Type B pancreatic cell (in vitro differentiated cells): Measurements from ENCODE around the gene CHD6. TPM values are rescaled to one million over a fixed set of nuclear protein-coding genes. Genes with fewer than 3 reads are reported as not detected.

ENCODE experiments used
- DNase-seq: peaks from one replicate; pipeline ENCODE4 v3.0.0; 2021; ENCODE audit warnings: mixed read lengths; ENCODE audit not compliant: unreplicated experiment; ENCODE audit errors: extremely low spot score
- H3K27ac Mint-ChIP-seq: 2 replicates; pipeline ENCODE4 v1.8.0; 2021; ENCODE audit warnings: mild to moderate bottlenecking, mixed read lengths
- H3K27me3 Mint-ChIP-seq: 2 replicates; pipeline ENCODE4 v1.8.0; 2021; ENCODE audit warnings: mixed read lengths
- H3K36me3 Mint-ChIP-seq: 2 replicates; pipeline ENCODE4 v1.8.0; 2021; ENCODE audit warnings: mixed read lengths
- H3K4me1 Mint-ChIP-seq: one replicate; pipeline ENCODE4 v1.8.0; 2021; ENCODE audit warnings: mixed read lengths; ENCODE audit not compliant: unreplicated experiment
- H3K4me3 Mint-ChIP-seq: 2 replicates; pipeline ENCODE4 v1.8.0; 2021; ENCODE audit warnings: mild to moderate bottlenecking, mixed read lengths
- H3K9me3 Mint-ChIP-seq: 2 replicates; pipeline ENCODE4 v1.8.0; 2021; ENCODE audit warnings: mixed read lengths
- total RNA-seq: library from RNA; stranded (reverse); gene quantifications from 2 replicates; pipeline ENCODE4 v1.2.1, GENCODE V29; 2021; ENCODE audit warnings: low replicate concordance
- TF ChIP-seq, protein P1 (sequence below): fragments of 200-600 bp; sonication (generic); conservative IDR thresholded peaks from 2 replicates; pipeline ENCODE4 v1.5.0; 2021; ENCODE audit warnings: antibody characterized with exemption, mild to moderate bottlenecking

CHD6 gene
- total RNA-seq, 1 donor from 2014 or later, result 72.6 TPM

DNA sequence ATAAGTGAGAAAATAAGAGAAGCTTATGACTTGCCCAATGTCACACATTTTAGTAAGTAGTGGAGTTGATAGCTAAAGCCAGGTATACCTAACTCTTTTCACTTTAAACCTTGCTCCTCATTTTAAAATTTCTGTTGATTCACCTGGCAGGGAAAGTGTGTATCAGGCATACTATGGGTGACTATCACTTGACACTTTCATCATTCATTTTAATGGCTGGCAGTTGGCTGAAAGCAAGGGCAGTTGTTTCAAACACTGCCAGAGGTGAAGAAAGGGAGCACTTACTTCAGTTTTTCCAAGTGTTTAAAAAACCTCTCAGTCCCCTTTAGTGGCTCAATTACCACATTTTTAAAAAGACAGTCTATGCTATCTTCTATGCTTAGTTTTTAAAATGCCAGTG lies 173.4 kb downstream of the CHD6 start:
- Mint-ChIP-seq H3K9me3 (no peaks in the 10 kb centered on the region), H3K36me3 (peaks cover 37% of the 10 kb centered on the region), H3K27ac (no peak overlapping the region), H3K4me3 (no peak overlapping the region), H3K27me3 (no peaks in the 10 kb centered on the region), H3K4me1 (no peaks in the 10 kb centered on the region)
- no peak for DNase-seq
- TF ChIP-seq, protein P1, sequence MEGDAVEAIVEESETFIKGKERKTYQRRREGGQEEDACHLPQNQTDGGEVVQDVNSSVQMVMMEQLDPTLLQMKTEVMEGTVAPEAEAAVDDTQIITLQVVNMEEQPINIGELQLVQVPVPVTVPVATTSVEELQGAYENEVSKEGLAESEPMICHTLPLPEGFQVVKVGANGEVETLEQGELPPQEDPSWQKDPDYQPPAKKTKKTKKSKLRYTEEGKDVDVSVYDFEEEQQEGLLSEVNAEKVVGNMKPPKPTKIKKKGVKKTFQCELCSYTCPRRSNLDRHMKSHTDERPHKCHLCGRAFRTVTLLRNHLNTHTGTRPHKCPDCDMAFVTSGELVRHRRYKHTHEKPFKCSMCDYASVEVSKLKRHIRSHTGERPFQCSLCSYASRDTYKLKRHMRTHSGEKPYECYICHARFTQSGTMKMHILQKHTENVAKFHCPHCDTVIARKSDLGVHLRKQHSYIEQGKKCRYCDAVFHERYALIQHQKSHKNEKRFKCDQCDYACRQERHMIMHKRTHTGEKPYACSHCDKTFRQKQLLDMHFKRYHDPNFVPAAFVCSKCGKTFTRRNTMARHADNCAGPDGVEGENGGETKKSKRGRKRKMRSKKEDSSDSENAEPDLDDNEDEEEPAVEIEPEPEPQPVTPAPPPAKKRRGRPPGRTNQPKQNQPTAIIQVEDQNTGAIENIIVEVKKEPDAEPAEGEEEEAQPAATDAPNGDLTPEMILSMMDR, result no peak

DNA sequence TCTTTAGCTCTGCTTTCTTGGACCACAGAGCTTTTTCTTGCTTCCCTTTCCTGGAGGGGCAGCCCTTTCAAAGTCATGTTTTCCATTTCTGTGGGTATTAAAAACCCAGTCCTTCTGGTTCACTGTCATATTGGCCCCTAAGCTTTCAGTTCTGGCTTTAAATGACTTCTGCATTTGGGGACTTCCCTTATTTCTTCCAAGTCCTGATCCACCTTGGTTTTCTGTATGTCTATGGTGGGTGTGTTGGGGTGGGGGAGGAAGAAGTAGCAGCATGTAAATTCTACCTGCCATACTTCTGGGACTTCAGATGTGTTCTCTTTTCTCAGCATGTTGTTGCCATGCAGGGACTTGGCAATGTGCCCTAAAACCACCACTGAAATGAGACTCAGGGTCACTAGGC lies 174.5 kb downstream of the CHD6 start:
- no peaks in the 10 kb centered on the region for H3K9me3 Mint-ChIP-seq
- H3K4me3 Mint-ChIP-seq, result no peak overlapping the region
- H3K36me3 Mint-ChIP-seq, result peaks cover 42% of the 10 kb centered on the region
- DNase-seq, result no peak
- TF ChIP-seq, protein P1, result no peak
- no peaks in the 10 kb centered on the region for H3K4me1 Mint-ChIP-seq
- no peak overlapping the region for H3K27ac Mint-ChIP-seq
- no peaks in the 10 kb centered on the region for H3K27me3 Mint-ChIP-seq

- H3K36me3 Mint-ChIP-seq, result peaks cover 36% of the 10 kb centered on the region
- H3K27me3 Mint-ChIP-seq, result no peaks in the 10 kb centered on the region
- no peak for DNase-seq
- TF ChIP-seq, protein P1, result no peak
- H3K4me1 Mint-ChIP-seq, result no peaks in the 10 kb centered on the region
- H3K27ac Mint-ChIP-seq, result no peak overlapping the region
- H3K4me3 Mint-ChIP-seq, result no peak overlapping the region
- H3K9me3 Mint-ChIP-seq, result no peaks in the 10 kb centered on the region
These were observed 177.3 kb downstream of the CHD6 start for GRCh38 chr20:41440882-41441281.

GRCh38 chr20:41437836-41438235 lies 180.3 kb downstream of the CHD6 start:
- Mint-ChIP-seq H3K27me3 (no peaks in the 10 kb centered on the region), H3K36me3 (peaks cover 49% of the 10 kb centered on the region)
- no peak for DNase-seq

DNA sequence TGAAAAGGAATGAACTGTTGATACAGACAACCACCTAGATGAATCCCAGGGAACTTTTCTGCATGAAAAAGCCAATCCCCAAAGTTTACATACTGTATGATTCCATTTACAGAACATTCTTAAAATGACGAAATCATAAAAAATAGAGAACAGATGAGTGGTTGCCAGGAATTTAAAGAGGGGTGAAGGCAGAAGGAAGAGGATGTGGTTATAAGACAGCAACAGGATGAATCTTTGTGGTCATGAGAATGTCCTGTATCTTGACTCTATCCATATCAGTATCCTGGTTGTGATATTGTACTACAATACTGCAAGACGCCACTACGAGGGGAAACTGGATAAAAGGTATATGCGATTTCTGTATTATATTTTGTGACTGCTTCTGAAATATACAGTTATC lies 181.5 kb downstream of the CHD6 start:
- H3K36me3 Mint-ChIP-seq, result peaks cover 52% of the 10 kb centered on the region

More at GRCh38 chr20:41437836-41438235, 180.3 kb downstream of the CHD6 start:
- no peak overlapping the region for H3K27ac Mint-ChIP-seq
- H3K9me3 Mint-ChIP-seq, result no peaks in the 10 kb centered on the region
- TF ChIP-seq, protein P1, result no peak
- H3K4me3 Mint-ChIP-seq, result no peak overlapping the region
- H3K4me1 Mint-ChIP-seq, result no peaks in the 10 kb centered on the region

More for the DNA sequence above, 181.5 kb downstream of the CHD6 start:
- no peaks in the 10 kb centered on the region for H3K4me1 Mint-ChIP-seq
- H3K27ac Mint-ChIP-seq, result no peak overlapping the region
- H3K27me3 Mint-ChIP-seq, result no peaks in the 10 kb centered on the region
- DNase-seq, result no peak
- H3K4me3 Mint-ChIP-seq, result no peak overlapping the region
- no peaks in the 10 kb centered on the region for H3K9me3 Mint-ChIP-seq
- TF ChIP-seq, protein P1, result no peak
